ENCODE results near the gene USP11. TPM values are rescaled to one million over a fixed set of nuclear protein-coding genes. Genes with fewer than 3 reads are reported as not detected.

The USP11 gene
- total RNA-seq, 1 experiment from 2014 or later = 122 TPM

- TF ChIP-seq CTCF (conservative IDR thresholded peaks at IDR 0.05; ENCODE audit: low read depth, low read length) (no peak), EZH2 (IDR thresholded peaks at IDR 0.05; ENCODE audit: borderline replicate concordance, low read depth, low read length, poor library complexity, severe bottlenecking) (no peak)
- POLR2A ChIA-PET (ENCODE audit: low non-redundant PET) = no interaction called here
- CTCF ChIA-PET = no interaction called here
- no peak for DNase-seq (ENCODE audit: low spot score)
- intact Hi-C loops (cut with micrococcal nuclease; ENCODE audit: unreplicated experiment) = no loop called here
- BruUV-seq (replicated peaks) = no TSS peak
- Histone ChIP-seq H3K27ac (ENCODE audit: low read depth, low read length, poor library complexity, severe bottlenecking) (no peak overlapping the region), H3K36me3 (ENCODE audit: insufficient read depth, low read length, poor library complexity, severe bottlenecking) (peaks cover 99% of the 10 kb centered on the region), H3K27me3 (replicated peaks; ENCODE audit: insufficient read depth, low read depth, low read length, poor library complexity) (no peaks in the 10 kb centered on the region), H3K4me1 (ENCODE audit: insufficient read depth, low read length, poor library complexity, severe bottlenecking) (no peaks in the 10 kb centered on the region), H3K9me3 (ENCODE audit: low read depth, low read length, poor library complexity, severe bottlenecking) (no peaks in the 10 kb centered on the region), H3K4me3 (ENCODE audit: low read depth, low read length, poor library complexity, severe bottlenecking) (no peak overlapping the region)
These were observed 26.5 kb upstream of the USP11 start for GRCh38 chrX:47206316-47206715.

DNA sequence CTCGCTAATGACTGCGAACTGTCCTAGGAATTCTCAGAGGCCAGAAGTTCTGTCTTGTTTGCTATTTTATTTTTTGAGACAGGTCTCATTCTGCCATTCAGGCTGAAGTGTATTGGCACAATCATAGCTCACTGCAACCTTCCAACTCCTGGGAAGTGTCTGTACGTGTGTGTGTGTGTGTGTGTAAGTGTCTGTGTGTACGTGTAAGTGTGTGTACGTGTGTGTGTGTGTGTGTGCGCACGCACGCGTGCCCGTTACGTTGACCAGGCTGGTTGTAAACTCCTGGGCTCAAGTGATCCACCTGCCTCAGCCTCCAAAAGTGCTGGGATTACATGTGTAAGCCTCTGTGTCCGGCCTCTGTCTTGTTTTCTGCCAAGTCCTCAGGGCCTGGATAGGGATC is 24.7 kb upstream of the USP11 start:
- intact Hi-C loops (cut with micrococcal nuclease; ENCODE audit: unreplicated experiment) = no loop called here
- Histone ChIP-seq H3K27ac (ENCODE audit: low read depth, low read length, poor library complexity, severe bottlenecking) (no peak overlapping the region), H3K9me3 (ENCODE audit: low read depth, low read length, poor library complexity, severe bottlenecking) (no peaks in the 10 kb centered on the region), H3K4me3 (ENCODE audit: low read depth, low read length, poor library complexity, severe bottlenecking) (no peak overlapping the region), H3K4me1 (ENCODE audit: insufficient read depth, low read length, poor library complexity, severe bottlenecking) (no peaks in the 10 kb centered on the region), H3K27me3 (replicated peaks; ENCODE audit: insufficient read depth, low read depth, low read length, poor library complexity) (no peaks in the 10 kb centered on the region), H3K36me3 (ENCODE audit: insufficient read depth, low read length, poor library complexity, severe bottlenecking) (peaks cover 99% of the 10 kb centered on the region)
- CTCF ChIA-PET = no interaction called here
- no peak for DNase-seq (ENCODE audit: low spot score)
- TF ChIP-seq EZH2 (IDR thresholded peaks at IDR 0.05; ENCODE audit: borderline replicate concordance, low read depth, low read length, poor library complexity, severe bottlenecking) (no peak), CTCF (conservative IDR thresholded peaks at IDR 0.05; ENCODE audit: low read depth, low read length) (no peak)
- POLR2A ChIA-PET (ENCODE audit: low non-redundant PET) = no interaction called here
- no TSS peak for BruUV-seq (replicated peaks)

DNA sequence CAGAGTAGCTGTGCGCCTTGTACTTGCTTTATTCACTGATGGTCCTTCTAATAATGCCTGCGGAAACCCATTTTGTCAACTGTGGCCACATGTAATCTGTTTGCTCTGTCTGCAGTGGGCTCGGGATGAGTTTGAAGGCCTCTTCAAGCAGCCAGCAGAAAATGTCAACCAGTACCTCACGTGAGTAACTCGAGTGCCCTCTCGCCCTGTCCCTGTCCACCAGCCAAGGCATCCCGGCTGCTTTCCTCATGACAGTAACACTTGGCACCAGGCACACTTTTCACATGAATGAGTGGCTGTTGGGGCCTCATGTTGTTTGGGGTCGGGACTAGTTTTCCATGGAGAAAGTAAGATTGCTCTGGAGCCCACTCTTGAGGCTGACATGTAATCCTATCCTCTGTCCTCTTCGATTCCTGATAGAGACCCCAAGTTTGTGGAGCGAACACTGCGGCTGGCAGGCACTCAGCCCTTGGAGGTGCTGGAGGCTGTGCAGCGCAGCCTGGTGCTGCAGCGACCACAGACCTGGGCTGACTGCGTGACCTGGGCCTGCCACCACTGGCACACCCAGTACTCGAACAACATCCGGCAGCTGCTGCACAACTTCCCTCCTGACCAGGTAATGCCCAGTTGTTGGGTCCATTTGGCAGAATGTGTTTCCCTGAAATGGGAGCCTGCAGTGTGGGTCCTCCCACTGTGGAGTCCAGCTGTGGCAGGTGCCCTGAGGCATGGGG is 23.1 kb upstream of the USP11 start:
- Histone ChIP-seq H3K4me1 (ENCODE audit: insufficient read depth, low read length, poor library complexity, severe bottlenecking) (no peaks in the 10 kb centered on the region), H3K27ac (ENCODE audit: low read depth, low read length, poor library complexity, severe bottlenecking) (no peak overlapping the region), H3K9me3 (ENCODE audit: low read depth, low read length, poor library complexity, severe bottlenecking) (no peaks in the 10 kb centered on the region), H3K36me3 (ENCODE audit: insufficient read depth, low read length, poor library complexity, severe bottlenecking) (peaks cover 99% of the 10 kb centered on the region), H3K27me3 (replicated peaks; ENCODE audit: insufficient read depth, low read depth, low read length, poor library complexity) (no peaks in the 10 kb centered on the region), H3K4me3 (ENCODE audit: low read depth, low read length, poor library complexity, severe bottlenecking) (no peak overlapping the region)
- no peak for DNase-seq (ENCODE audit: low spot score)
- ChIA-PET POLR2A (ENCODE audit: low non-redundant PET) (no interaction called here), CTCF (no interaction called here)
- intact Hi-C loops (cut with micrococcal nuclease; ENCODE audit: unreplicated experiment) = no loop called here
- no peak for TF ChIP-seq CTCF (conservative IDR thresholded peaks at IDR 0.05; ENCODE audit: low read depth, low read length)
- no peak for TF ChIP-seq EZH2 (IDR thresholded peaks at IDR 0.05; ENCODE audit: borderline replicate concordance, low read depth, low read length, poor library complexity, severe bottlenecking)
- BruUV-seq (replicated peaks) = no TSS peak

Data from A673 (cell line).